ENCODE data around the gene PARVA.

PARVA gene

DNA sequence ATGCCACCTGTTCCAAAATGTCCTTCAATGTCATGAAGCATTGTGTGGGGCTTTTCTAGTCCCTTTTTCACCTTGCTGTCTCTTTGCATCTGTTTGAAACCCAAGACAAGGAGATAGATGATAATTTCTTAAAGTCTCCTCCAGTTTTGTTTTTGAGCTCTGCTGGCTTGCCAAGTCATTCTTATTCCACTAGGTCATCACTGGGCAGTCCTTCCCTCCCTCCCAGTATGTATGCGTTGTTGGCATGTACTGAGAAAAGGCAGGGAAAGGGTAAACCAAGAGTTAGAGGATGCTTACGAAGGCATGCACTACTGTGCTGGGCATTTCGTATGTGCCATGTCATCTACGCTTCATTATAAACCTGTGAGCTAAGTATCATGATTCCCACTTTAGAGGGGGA is 78.6 kb downstream of the PARVA start:
- no peak overlapping the region for H3K27ac ChIP-seq (ENCODE audit: low read depth, low read length)
- no peaks in the 10 kb centered on the region for H3K4me1 ChIP-seq (ENCODE audit: control insufficient read depth, low read length)
- no peaks in the 10 kb centered on the region for H3K9me3 ChIP-seq (ENCODE audit: control insufficient read depth, insufficient read depth, low read length)
- H3F3A ChIP-seq (ENCODE audit: control insufficient read depth, insufficient read depth), result no peaks in the 10 kb centered on the region
- H3K9me2 ChIP-seq (replicated peaks; ENCODE audit: control insufficient read depth, low read length), result no peaks in the 10 kb centered on the region
- no peaks in the 10 kb centered on the region for H4K20me1 ChIP-seq (ENCODE audit: control insufficient read depth, insufficient read depth, low read depth, low read length)
- H3K27me3 ChIP-seq (ENCODE audit: control insufficient read depth, low read length), result no peaks in the 10 kb centered on the region
- TF ChIP-seq EZH2phosphoT487 (IDR thresholded peaks at IDR 0.05; ENCODE audit: borderline replicate concordance, low read length), result no peak
- no peak for TF ChIP-seq CTCF (IDR thresholded peaks at IDR 0.05; ENCODE audit: low read depth, low read length, poor library complexity, severe bottlenecking)
- no peaks in the 10 kb centered on the region for H3K79me2 ChIP-seq (ENCODE audit: control insufficient read depth, low read length)
- no peak overlapping the region for H3K4me3 ChIP-seq (ENCODE audit: low read length)
- no peaks in the 10 kb centered on the region for H3K36me3 ChIP-seq (ENCODE audit: control insufficient read depth, low read length)
- no peak overlapping the region for H3K4me2 ChIP-seq (ENCODE audit: low read length)

GRCh38 chr11:12456651-12457579 is 79.5 kb downstream of the PARVA start:
- no peak overlapping the region for H3K4me3 ChIP-seq (ENCODE audit: low read length)
- no peak overlapping the region for H3K27ac ChIP-seq (ENCODE audit: low read depth, low read length)
- H3K27me3 ChIP-seq (ENCODE audit: control insufficient read depth, low read length), result no peaks in the 10 kb centered on the region
- no peaks in the 10 kb centered on the region for H3K79me2 ChIP-seq (ENCODE audit: control insufficient read depth, low read length)
- H3K9me3 ChIP-seq (ENCODE audit: control insufficient read depth, insufficient read depth, low read length), result no peaks in the 10 kb centered on the region
- H4K20me1 ChIP-seq (ENCODE audit: control insufficient read depth, insufficient read depth, low read depth, low read length), result no peaks in the 10 kb centered on the region
- H3K9me2 ChIP-seq (replicated peaks; ENCODE audit: control insufficient read depth, low read length), result no peaks in the 10 kb centered on the region
- no peaks in the 10 kb centered on the region for H3K36me3 ChIP-seq (ENCODE audit: control insufficient read depth, low read length)
- no peaks in the 10 kb centered on the region for H3F3A ChIP-seq (ENCODE audit: control insufficient read depth, insufficient read depth)
- H3K4me2 ChIP-seq (ENCODE audit: low read length), result no peak overlapping the region
- H3K4me1 ChIP-seq (ENCODE audit: control insufficient read depth, low read length), result no peaks in the 10 kb centered on the region
- no peak for TF ChIP-seq EZH2phosphoT487 (IDR thresholded peaks at IDR 0.05; ENCODE audit: borderline replicate concordance, low read length)
- no peak for TF ChIP-seq CTCF (IDR thresholded peaks at IDR 0.05; ENCODE audit: low read depth, low read length, poor library complexity, severe bottlenecking)

- H4K20me1 ChIP-seq (ENCODE audit: control insufficient read depth, insufficient read depth, low read depth, low read length), result no peaks in the 10 kb centered on the region
Measured at GRCh38 chr11:12458042-12458441, 80.7 kb downstream of the PARVA start.

More at GRCh38 chr11:12458042-12458441, 80.7 kb downstream of the PARVA start:
- no peaks in the 10 kb centered on the region for H3K27me3 ChIP-seq (ENCODE audit: control insufficient read depth, low read length)
- no peaks in the 10 kb centered on the region for H3K79me2 ChIP-seq (ENCODE audit: control insufficient read depth, low read length)
- H3K9me3 ChIP-seq (ENCODE audit: control insufficient read depth, insufficient read depth, low read length), result no peaks in the 10 kb centered on the region
- no peaks in the 10 kb centered on the region for H3K9me2 ChIP-seq (replicated peaks; ENCODE audit: control insufficient read depth, low read length)
- H3K4me2 ChIP-seq (ENCODE audit: low read length), result no peak overlapping the region
- no peaks in the 10 kb centered on the region for H3F3A ChIP-seq (ENCODE audit: control insufficient read depth, insufficient read depth)
- no peaks in the 10 kb centered on the region for H3K4me1 ChIP-seq (ENCODE audit: control insufficient read depth, low read length)
- H3K4me3 ChIP-seq (ENCODE audit: low read length), result no peak overlapping the region
- H3K27ac ChIP-seq (ENCODE audit: low read depth, low read length), result no peak overlapping the region
- H3K36me3 ChIP-seq (ENCODE audit: control insufficient read depth, low read length), result no peaks in the 10 kb centered on the region
- TF ChIP-seq CTCF (IDR thresholded peaks at IDR 0.05; ENCODE audit: low read depth, low read length, poor library complexity, severe bottlenecking) (no peak), EZH2phosphoT487 (IDR thresholded peaks at IDR 0.05; ENCODE audit: borderline replicate concordance, low read length) (no peak)
